SH-SY5Y (cell line): ENCODE data around the gene TK1.

Experiments used
- GATA2 ChIP-seq: IDR thresholded peaks from 2 replicates; pipeline ENCODE4 v1.6.1; 2011; ENCODE audit warnings: mild to moderate bottlenecking, low read depth, low read length
- GATA3 ChIP-seq: IDR thresholded peaks from 2 replicates; pipeline ENCODE4 v1.6.1; 2011; ENCODE audit warnings: low read depth, mild to moderate bottlenecking, low read length, moderate library complexity

DNA sequence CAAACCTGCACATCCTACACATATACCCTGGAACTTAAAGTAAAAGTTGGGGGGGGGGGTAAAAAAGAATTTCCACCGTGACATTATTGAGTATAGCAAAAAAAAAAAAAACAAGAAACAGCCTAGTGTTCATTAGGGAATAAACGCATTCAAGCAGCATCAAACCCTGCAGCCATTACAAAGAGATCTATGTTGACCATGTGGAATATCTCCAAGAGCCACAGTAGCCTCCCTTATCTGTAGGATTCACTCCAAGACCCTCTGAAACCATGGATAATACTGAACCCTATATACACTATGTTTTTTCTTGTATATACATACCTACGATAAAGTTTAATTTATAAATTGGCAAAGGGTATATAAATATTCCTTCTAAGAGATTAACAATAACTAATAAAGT is 21.6 kb upstream of the TK1 start:
- TF ChIP-seq GATA2 (no peak), GATA3 (no peak)
